ENCODE results near the gene KDM4C.
"Not testable (repeated sequence)": the region's sequence is repeated elsewhere in the genome, so short reads cannot be mapped to it uniquely, and the experiment has no call there.

KDM4C gene

DNA sequence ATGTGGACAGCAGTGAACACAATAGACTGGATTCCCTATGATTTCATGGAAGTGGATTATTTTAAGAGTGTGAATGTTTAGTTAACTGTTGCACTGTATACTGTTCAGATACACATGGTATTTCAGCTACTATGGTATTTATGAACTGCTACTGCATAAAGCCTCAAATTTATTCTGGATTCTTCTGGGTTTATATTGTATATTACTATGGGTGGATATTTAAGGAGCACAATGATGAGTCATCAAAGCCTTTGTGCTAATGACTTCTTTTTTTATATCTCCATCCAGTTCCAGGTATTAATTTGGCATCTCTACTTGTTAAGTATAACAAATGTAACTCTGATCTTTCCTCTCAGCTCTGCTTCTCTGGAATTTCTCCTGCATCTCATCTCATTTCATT, 6.8 kb downstream of the KDM4C start:
- TF ChIP-seq, protein P1, sequence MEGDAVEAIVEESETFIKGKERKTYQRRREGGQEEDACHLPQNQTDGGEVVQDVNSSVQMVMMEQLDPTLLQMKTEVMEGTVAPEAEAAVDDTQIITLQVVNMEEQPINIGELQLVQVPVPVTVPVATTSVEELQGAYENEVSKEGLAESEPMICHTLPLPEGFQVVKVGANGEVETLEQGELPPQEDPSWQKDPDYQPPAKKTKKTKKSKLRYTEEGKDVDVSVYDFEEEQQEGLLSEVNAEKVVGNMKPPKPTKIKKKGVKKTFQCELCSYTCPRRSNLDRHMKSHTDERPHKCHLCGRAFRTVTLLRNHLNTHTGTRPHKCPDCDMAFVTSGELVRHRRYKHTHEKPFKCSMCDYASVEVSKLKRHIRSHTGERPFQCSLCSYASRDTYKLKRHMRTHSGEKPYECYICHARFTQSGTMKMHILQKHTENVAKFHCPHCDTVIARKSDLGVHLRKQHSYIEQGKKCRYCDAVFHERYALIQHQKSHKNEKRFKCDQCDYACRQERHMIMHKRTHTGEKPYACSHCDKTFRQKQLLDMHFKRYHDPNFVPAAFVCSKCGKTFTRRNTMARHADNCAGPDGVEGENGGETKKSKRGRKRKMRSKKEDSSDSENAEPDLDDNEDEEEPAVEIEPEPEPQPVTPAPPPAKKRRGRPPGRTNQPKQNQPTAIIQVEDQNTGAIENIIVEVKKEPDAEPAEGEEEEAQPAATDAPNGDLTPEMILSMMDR (IDR thresholded peaks at IDR 0.05): no peak
- intact Hi-C loops (cut with DNase I; ENCODE audit: low total_unique reads): no loop called here
- no peak for DNase-seq

DNA sequence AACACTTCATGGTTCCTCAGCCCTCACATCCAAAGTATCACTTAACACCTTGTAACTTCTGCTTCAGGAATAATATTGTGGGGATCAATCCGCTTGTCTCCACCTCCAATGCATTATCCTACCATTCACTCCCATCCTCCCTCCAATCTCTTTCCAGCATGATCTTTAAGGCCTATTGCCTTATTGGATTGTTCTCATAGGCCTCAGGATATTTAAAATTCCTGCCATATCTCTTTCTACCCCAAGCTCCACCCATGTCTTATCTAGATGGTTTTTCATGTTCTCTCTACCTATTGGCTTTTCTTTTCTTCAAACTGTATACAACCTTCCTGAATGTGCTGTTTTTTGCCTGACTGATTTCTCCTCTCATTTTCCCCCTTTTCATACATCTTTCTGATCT, 7.2 kb downstream of the KDM4C start:
- Histone ChIP-seq H3K27me3 (no peaks in the 10 kb centered on the region), H3K4me1 (peaks cover 0 to 15% (median 5%) of the 10 kb centered on the region in 4 donors), H3K36me3 (no peaks in the 10 kb centered on the region), H3K27ac (no peak overlapping the region), H3K9me3 (no peaks in the 10 kb centered on the region), H3K4me3 (no peak overlapping the region)
- TF ChIP-seq, protein P1 (IDR thresholded peaks at IDR 0.05): no peak
- intact Hi-C loops (cut with DNase I; ENCODE audit: low total_unique reads): no loop called here
- no peak for DNase-seq

More for the DNA sequence above, 6.8 kb downstream of the KDM4C start:
- Histone ChIP-seq H3K4me3 (no peak overlapping the region), H3K27ac (no peak overlapping the region), H3K9me3 (no peaks in the 10 kb centered on the region), H3K4me1 (peaks cover 0 to 18% (median 7%) of the 10 kb centered on the region in 4 donors), H3K36me3 (no peaks in the 10 kb centered on the region), H3K27me3 (no peaks in the 10 kb centered on the region)

DNA sequence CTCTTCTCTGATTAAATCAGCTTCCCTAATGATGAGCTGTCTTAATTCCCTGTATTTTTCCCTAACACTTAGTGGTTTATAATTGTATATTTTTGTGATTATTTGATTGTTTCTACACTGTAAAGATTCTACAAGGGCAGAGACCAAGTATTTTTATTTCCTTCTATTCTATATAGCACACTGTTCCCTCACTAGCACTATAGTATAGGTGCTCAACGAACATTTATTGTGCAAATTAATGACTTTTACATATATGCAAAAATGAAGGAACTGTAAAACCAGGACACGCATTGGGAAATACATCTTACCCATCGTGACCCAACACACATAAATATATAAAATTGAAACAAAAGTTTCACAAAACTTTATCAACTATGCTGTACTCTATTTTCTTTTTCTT, 7.6 kb downstream of the KDM4C start:
- Histone ChIP-seq H3K36me3 (no peaks in the 10 kb centered on the region), H3K4me1 (peaks cover 0 to 11% (median 3%) of the 10 kb centered on the region in 4 donors), H3K9me3 (no peaks in the 10 kb centered on the region), H3K4me3 (no peak overlapping the region), H3K27me3 (no peaks in the 10 kb centered on the region), H3K27ac (no peak overlapping the region)
- no peak for DNase-seq
- TF ChIP-seq, protein P1 (IDR thresholded peaks at IDR 0.05): no peak
- intact Hi-C loops (cut with DNase I; ENCODE audit: low total_unique reads): no loop called here

DNA sequence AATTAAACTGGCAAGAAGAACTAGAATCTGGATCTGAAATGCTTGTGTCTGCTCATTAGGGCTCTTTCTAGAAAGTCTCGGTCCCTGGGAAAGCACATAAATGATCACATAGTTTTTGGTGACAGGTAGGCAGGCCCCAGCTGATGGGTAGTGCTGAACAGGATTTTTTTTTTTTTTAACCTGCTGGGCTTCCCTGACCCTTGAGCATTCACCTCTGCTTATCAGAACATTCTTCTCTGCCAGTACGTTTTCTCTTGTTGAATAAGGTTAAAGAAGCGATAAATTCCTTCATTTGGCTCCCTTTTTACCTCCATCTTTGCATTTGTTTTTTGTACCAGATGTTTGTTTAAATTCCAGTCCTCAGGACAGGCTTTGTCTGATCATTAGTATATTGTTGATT, 8.8 kb downstream of the KDM4C start:
- Histone ChIP-seq H3K27ac (no peak overlapping the region), H3K4me1 (peaks cover 0 to 11% (median 0%) of the 10 kb centered on the region in 4 donors), H3K9me3 (no peaks in the 10 kb centered on the region), H3K4me3 (no peak overlapping the region), H3K36me3 (no peaks in the 10 kb centered on the region), H3K27me3 (no peaks in the 10 kb centered on the region)
- TF ChIP-seq, protein P1 (IDR thresholded peaks at IDR 0.05): no peak
- no peak for DNase-seq
- intact Hi-C loops (cut with DNase I; ENCODE audit: low total_unique reads): no loop called here

DNA sequence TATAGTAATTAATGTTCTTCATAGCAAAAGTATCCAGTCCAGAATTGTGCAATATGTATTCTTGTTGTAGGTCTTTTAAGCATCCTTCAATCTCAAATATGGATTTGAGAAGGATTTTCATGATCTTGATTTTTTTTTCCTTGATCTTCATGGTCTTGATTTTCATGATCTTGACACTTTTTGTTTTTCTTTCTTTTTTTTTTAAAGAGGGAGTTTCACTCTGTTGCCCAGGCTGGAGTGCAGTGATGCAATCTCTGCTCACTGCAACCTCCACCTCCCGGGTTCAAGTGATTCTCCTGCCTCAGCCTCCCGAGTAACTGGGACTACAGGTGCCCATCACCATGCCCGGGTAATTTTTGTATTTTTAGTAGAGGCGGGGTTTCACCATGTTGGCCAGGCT, 10.8 kb downstream of the KDM4C start:
- H3K4me1 ChIP-seq: peaks cover 0 to 11% (median 0%) of the 10 kb centered on the region in 4 donors
- intact Hi-C loops (cut with DNase I; ENCODE audit: low total_unique reads); H3K4me3 ChIP-seq; H3K27me3 ChIP-seq; H3K9me3 ChIP-seq; H3K27ac ChIP-seq; DNase-seq; H3K36me3 ChIP-seq: not testable (repeated sequence)

DNA sequence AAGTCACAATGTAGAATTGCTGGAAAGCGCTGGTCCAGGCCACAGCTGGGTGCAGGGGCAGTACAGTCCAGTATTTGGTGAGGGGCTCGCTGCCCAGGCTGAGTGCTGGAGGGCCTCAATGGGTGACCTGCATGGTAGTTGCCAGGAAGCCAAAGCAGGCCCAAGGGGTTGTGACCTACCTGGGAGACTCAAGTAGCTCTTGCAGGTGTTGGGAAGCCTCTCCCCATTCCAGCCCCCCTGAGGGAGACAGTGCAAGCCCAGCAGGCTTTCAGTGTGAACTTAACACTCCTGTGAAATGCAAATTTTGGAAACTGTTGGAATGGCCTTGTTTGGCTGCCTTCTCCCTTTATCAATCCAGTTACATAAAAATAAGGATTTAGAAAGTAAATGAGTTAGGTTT, 13.9 kb downstream of the KDM4C start:
- Histone ChIP-seq H3K4me3 (no peak overlapping the region), H3K27me3 (no peaks in the 10 kb centered on the region), H3K27ac (no peak overlapping the region), H3K36me3 (no peaks in the 10 kb centered on the region), H3K4me1 (peaks cover 0 to 11% (median 0%) of the 10 kb centered on the region in 4 donors), H3K9me3 (no peaks in the 10 kb centered on the region)
- intact Hi-C loops (cut with DNase I; ENCODE audit: low total_unique reads): no loop called here
- no peak for DNase-seq
- TF ChIP-seq, protein P1 (IDR thresholded peaks at IDR 0.05): no peak
